Measurements from ENCODE around the gene RPS6KC1.
"Not testable (repeated sequence)": the region's sequence is repeated elsewhere in the genome, so short reads cannot be mapped to it uniquely, and the experiment has no call there.

Gene RPS6KC1

GRCh38 chr1:213201380-213202155, 150.5 kb downstream of the RPS6KC1 start:
- DNase-seq (ENCODE audit: extremely low read depth, low read depth), result no peak
- TF ChIP-seq CTCF (IDR thresholded peaks at IDR 0.05; ENCODE audit: low read depth, low read length), result no peak

GRCh38 chr1:213211201-213211600, 160.2 kb downstream of the RPS6KC1 start:
- no peak for DNase-seq (ENCODE audit: extremely low read depth, low read depth)
- TF ChIP-seq CTCF (IDR thresholded peaks at IDR 0.05; ENCODE audit: low read depth, low read length), result no peak

GRCh38 chr1:213219076-213219475, 168.0 kb downstream of the RPS6KC1 start:
- DNase-seq (ENCODE audit: extremely low read depth, low read depth), result not testable (repeated sequence)

- no peak for DNase-seq (ENCODE audit: extremely low read depth, low read depth)
- no peak for TF ChIP-seq CTCF (IDR thresholded peaks at IDR 0.05; ENCODE audit: low read depth, low read length)
Measured at GRCh38 chr1:213221209-213221608, 170.2 kb downstream of the RPS6KC1 start.

GRCh38 chr1:213227458-213227857, 176.4 kb downstream of the RPS6KC1 start:
- no peak for TF ChIP-seq CTCF (IDR thresholded peaks at IDR 0.05; ENCODE audit: low read depth, low read length)

GRCh38 chr1:213231795-213232231, 180.8 kb downstream of the RPS6KC1 start:
- DNase-seq (ENCODE audit: extremely low read depth, low read depth), result no peak
- TF ChIP-seq CTCF (IDR thresholded peaks at IDR 0.05; ENCODE audit: low read depth, low read length), result no peak

More at GRCh38 chr1:213227458-213227857, 176.4 kb downstream of the RPS6KC1 start:
- no peak for DNase-seq (ENCODE audit: extremely low read depth, low read depth)

GRCh38 chr1:213242883-213243282, 191.8 kb downstream of the RPS6KC1 start:
- no peak for TF ChIP-seq CTCF (IDR thresholded peaks at IDR 0.05; ENCODE audit: low read depth, low read length)
- no peak for DNase-seq (ENCODE audit: extremely low read depth, low read depth)

GRCh38 chr1:213244664-213245091, 193.6 kb downstream of the RPS6KC1 start:
- peak; percentile 22 for DNase-seq (ENCODE audit: extremely low read depth, low read depth)
- peak; percentile 70 for TF ChIP-seq CTCF (IDR thresholded peaks at IDR 0.05; ENCODE audit: low read depth, low read length)
